Upper lobe of left lung (tissue), 4 donors: ENCODE results near the gene TAOK3.

Source experiments
- EP300 ChIP-seq, 4 donors: sonication (generic); formaldehyde crosslinking; IDR thresholded peaks; one replicate each; pipeline ENCODE4 v1.5.1; 2017; ENCODE audit warnings: antibody characterized with exemption in 4 of 4, control low read depth in 2 of 4
- TF ChIP-seq, protein P1 (sequence below), 6 experiments: fragments of 450-650 bp in 4 of 6; fragments of 200-600 bp in 2 of 6; sonication (generic) in 2 of 6; IDR thresholded peaks; one replicate each; pipeline ENCODE4 v1.5.1; 2016 to 2019; ENCODE audit warnings: antibody characterized with exemption in 6 of 6

DNA sequence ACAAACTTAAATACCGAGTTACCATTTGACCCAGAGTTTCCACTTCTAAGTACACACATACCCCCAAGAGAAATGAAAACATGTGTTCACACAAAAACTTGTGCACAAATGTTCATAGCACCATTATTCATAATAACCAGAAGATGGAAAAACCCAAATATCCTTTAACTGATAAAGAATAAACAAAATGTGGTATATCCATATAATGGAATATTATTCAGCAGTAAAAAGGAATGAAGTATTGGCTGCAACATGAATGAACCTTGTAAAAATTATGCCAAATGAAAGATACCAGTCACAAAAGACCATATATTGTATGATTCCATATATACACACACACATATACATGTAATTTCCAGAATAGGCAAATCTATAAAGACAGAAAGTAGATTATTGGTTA, 116.4 kb downstream of the TAOK3 start:
- TF ChIP-seq, protein P1, sequence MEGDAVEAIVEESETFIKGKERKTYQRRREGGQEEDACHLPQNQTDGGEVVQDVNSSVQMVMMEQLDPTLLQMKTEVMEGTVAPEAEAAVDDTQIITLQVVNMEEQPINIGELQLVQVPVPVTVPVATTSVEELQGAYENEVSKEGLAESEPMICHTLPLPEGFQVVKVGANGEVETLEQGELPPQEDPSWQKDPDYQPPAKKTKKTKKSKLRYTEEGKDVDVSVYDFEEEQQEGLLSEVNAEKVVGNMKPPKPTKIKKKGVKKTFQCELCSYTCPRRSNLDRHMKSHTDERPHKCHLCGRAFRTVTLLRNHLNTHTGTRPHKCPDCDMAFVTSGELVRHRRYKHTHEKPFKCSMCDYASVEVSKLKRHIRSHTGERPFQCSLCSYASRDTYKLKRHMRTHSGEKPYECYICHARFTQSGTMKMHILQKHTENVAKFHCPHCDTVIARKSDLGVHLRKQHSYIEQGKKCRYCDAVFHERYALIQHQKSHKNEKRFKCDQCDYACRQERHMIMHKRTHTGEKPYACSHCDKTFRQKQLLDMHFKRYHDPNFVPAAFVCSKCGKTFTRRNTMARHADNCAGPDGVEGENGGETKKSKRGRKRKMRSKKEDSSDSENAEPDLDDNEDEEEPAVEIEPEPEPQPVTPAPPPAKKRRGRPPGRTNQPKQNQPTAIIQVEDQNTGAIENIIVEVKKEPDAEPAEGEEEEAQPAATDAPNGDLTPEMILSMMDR (IDR thresholded peaks at IDR 0.05): no peak
- TF ChIP-seq EP300 (IDR thresholded peaks at IDR 0.05): no peak
